Vagina (tissue), 2 donors: ENCODE results near the gene NSUN2. TPM values are rescaled to one million over a fixed set of nuclear protein-coding genes. Genes with fewer than 3 reads are reported as not detected.

Experiments
- DNase-seq, 2 donors: peaks; one replicate each; pipeline ENCODE4 v3.0.0-alpha.2; 2017; ENCODE audit errors: extremely low spot score in 2 of 2
- H3K27ac ChIP-seq: fragments of 200-600 bp; sonication (generic); one replicate; pipeline ENCODE4 v1.5.1; 2019
- H3K27me3 ChIP-seq: fragments of 200-600 bp; sonication (generic); one replicate; pipeline ENCODE4 v1.5.1; 2019
- H3K36me3 ChIP-seq, 2 donors: fragments of 200-600 bp; sonication (generic); one replicate each; pipeline ENCODE4 v1.5.1; 2017 to 2019
- H3K4me1 ChIP-seq: fragments of 200-600 bp; sonication (generic); one replicate; pipeline ENCODE4 v1.5.1; 2019
- H3K4me3 ChIP-seq, 2 donors: fragments of 200-600 bp; sonication (generic); 1 replicate in 1 of 2; 2 replicates in 1 of 2; pipeline ENCODE4 v1.5.1; 2016 to 2019
- H3K9me3 ChIP-seq: fragments of 200-600 bp; sonication (generic); one replicate; pipeline ENCODE4 v1.5.1; 2019
- POLR2A ChIP-seq, 2 donors: fragments of 450-650 bp; IDR thresholded peaks; one replicate each; pipeline ENCODE4 v1.6.1; 2017; ENCODE audit warnings: antibody characterized with exemption in 2 of 2, mild to moderate bottlenecking in 2 of 2, moderate library complexity in 2 of 2
- POLR2AphosphoS5 ChIP-seq, 2 donors: sonication (generic); formaldehyde crosslinking; IDR thresholded peaks; one replicate each; pipeline ENCODE4 v1.9.0; 2017; ENCODE audit warnings: antibody characterized with exemption in 2 of 2, mild to moderate bottlenecking in 2 of 2, low read depth in 1 of 2; ENCODE audit not compliant: insufficient read depth in 1 of 2
- intact Hi-C: fragments of 100-400 bp; cut with DNase I; formaldehyde crosslinking; loops from one replicate; pipeline ENCODE4 v1.15.1; 2023
- total RNA-seq: library from RNA; depleted of rRNA; stranded (reverse); fragments of >200 nt; gene quantifications from one replicate; pipeline ENCODE4 v1.2.3, GENCODE V29; 2016
- TF ChIP-seq, protein P1 (sequence below), 3 experiments: fragments of 450-650 bp in 2 of 3; fragments of 200-600 bp in 1 of 3; sonication (generic) in 1 of 3; IDR thresholded peaks; one replicate each; pipeline ENCODE4 v1.5.1; 2017 to 2019; ENCODE audit warnings: antibody characterized with exemption in 3 of 3, mild to moderate bottlenecking in 2 of 3, moderate library complexity in 2 of 3

NSUN2 gene
- total RNA-seq, 1 donor from 2014 or later, result 43.2 TPM

DNA sequence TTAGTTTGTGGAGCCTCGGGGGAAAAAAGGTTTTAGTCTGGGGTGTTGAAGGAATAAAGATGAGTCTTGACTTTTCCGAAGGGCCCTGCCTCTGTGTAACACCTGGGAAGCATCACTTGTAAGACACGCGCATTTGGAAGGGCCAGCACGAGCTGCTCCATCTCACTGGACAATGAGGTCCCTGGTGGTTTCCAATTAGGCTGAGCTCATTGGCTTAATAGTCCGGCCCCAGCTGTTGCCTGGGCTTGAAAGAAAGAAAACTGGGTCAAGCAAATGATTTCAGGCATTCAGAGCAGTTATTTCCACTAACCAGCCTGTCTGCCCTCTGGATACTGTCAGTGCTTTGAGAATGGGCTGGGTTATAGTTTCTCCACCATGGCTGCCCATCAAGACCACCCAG lies 64.5 kb downstream of the NSUN2 start:
- intact Hi-C loops, result no loop called here
- Histone ChIP-seq H3K27me3 (no peaks in the 10 kb centered on the region), H3K9me3 (no peaks in the 10 kb centered on the region), H3K4me1 (no peaks in the 10 kb centered on the region), H3K27ac (no peak overlapping the region), H3K4me3 (no peak overlapping the region), H3K36me3 (no peaks in the 10 kb centered on the region)
- TF ChIP-seq POLR2AphosphoS5 (IDR thresholded peaks at IDR 0.05; ENCODE audit: insufficient read depth in 1 of 2, low read depth in 1 of 2) (no peak), POLR2A (IDR thresholded peaks at IDR 0.05) (no peak)
- TF ChIP-seq, protein P1, sequence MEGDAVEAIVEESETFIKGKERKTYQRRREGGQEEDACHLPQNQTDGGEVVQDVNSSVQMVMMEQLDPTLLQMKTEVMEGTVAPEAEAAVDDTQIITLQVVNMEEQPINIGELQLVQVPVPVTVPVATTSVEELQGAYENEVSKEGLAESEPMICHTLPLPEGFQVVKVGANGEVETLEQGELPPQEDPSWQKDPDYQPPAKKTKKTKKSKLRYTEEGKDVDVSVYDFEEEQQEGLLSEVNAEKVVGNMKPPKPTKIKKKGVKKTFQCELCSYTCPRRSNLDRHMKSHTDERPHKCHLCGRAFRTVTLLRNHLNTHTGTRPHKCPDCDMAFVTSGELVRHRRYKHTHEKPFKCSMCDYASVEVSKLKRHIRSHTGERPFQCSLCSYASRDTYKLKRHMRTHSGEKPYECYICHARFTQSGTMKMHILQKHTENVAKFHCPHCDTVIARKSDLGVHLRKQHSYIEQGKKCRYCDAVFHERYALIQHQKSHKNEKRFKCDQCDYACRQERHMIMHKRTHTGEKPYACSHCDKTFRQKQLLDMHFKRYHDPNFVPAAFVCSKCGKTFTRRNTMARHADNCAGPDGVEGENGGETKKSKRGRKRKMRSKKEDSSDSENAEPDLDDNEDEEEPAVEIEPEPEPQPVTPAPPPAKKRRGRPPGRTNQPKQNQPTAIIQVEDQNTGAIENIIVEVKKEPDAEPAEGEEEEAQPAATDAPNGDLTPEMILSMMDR (IDR thresholded peaks at IDR 0.05), result no peak
- DNase-seq, result no peak

DNA sequence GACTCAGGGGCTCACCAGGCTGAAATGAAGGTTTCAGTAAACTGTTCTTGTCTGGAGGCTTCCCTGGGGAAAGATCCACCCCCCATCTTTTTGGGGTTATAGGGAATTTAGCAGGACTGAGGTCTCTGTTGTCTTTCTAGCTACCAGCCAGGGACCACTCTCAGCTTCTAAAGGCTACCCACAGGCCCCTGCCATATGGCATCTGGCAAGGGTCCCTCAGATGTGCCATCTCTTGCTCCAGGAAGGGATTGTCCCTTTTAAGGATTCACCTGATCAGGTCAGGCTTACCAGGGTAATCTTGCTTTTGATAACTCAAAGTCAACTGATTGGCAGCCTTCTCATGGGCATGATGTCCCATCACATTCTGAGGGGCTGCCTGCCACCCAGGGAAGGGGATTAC lies 65.0 kb downstream of the NSUN2 start:
- intact Hi-C loops, result no loop called here
- no peak overlapping the region for H3K27ac ChIP-seq
- H3K4me1 ChIP-seq, result no peaks in the 10 kb centered on the region
- no peaks in the 10 kb centered on the region for H3K36me3 ChIP-seq
- no peak overlapping the region for H3K4me3 ChIP-seq
- no peaks in the 10 kb centered on the region for H3K9me3 ChIP-seq
- TF ChIP-seq, protein P1 (IDR thresholded peaks at IDR 0.05), result no peak
- no peak for TF ChIP-seq POLR2A (IDR thresholded peaks at IDR 0.05)
- TF ChIP-seq POLR2AphosphoS5 (IDR thresholded peaks at IDR 0.05; ENCODE audit: insufficient read depth in 1 of 2, low read depth in 1 of 2), result no peak
- no peaks in the 10 kb centered on the region for H3K27me3 ChIP-seq
- DNase-seq, result no peak

DNA sequence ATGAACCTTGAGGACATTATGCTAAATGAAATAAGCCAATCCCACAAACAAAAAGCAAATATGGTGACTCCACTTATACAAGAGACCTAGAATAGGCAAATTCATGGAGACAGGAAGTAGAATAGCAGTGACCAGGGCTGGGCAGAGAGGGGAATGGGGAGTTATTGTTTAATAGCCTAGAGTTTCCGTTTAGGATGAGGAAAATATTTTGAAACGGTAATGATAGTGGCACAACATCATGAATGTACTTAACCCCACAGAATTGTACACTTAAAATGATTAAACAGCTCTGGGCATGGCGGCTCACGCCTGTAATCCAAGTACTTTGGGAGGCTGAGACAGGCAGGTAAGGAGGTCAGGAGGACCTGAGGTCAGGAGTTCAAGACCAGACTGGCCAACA lies 65.8 kb downstream of the NSUN2 start:
- DNase-seq, result no peak
- Histone ChIP-seq H3K27me3 (no peaks in the 10 kb centered on the region), H3K27ac (no peak overlapping the region), H3K9me3 (no peaks in the 10 kb centered on the region), H3K4me1 (no peaks in the 10 kb centered on the region), H3K4me3 (no peak overlapping the region), H3K36me3 (no peaks in the 10 kb centered on the region)
- intact Hi-C loops, result no loop called here
- TF ChIP-seq, protein P1 (IDR thresholded peaks at IDR 0.05), result no peak
- TF ChIP-seq POLR2A (IDR thresholded peaks at IDR 0.05) (no peak), POLR2AphosphoS5 (IDR thresholded peaks at IDR 0.05; ENCODE audit: insufficient read depth in 1 of 2, low read depth in 1 of 2) (no peak)

DNA sequence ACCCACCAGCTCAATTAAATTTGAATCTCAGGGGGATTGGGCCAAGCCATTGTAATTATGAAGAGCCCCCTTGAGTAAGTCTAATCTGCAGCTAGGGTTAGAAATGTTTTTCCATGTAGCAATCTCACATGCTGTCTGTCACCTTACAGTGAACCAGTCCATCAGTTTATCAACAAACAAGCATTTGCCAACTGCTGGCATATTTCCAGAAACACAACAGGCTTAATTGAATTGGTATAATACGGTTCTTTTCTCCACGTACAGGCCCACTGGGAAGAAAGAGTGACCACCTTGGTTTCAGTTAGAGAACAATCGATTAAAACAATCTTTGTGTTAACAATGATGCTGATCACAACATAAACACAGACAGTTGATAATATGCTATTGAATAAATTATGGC lies 67.4 kb downstream of the NSUN2 start:
- no peak overlapping the region for H3K4me3 ChIP-seq
- no peaks in the 10 kb centered on the region for H3K27me3 ChIP-seq
- H3K4me1 ChIP-seq, result no peaks in the 10 kb centered on the region
- DNase-seq, result no peak
- no peak for TF ChIP-seq POLR2AphosphoS5 (IDR thresholded peaks at IDR 0.05; ENCODE audit: insufficient read depth in 1 of 2, low read depth in 1 of 2)
- TF ChIP-seq, protein P1 (IDR thresholded peaks at IDR 0.05), result no peak
- no peak for TF ChIP-seq POLR2A (IDR thresholded peaks at IDR 0.05)
- intact Hi-C loops, result no loop called here
- no peak overlapping the region for H3K27ac ChIP-seq
- H3K36me3 ChIP-seq, result no peaks in the 10 kb centered on the region
- H3K9me3 ChIP-seq, result no peaks in the 10 kb centered on the region

DNA sequence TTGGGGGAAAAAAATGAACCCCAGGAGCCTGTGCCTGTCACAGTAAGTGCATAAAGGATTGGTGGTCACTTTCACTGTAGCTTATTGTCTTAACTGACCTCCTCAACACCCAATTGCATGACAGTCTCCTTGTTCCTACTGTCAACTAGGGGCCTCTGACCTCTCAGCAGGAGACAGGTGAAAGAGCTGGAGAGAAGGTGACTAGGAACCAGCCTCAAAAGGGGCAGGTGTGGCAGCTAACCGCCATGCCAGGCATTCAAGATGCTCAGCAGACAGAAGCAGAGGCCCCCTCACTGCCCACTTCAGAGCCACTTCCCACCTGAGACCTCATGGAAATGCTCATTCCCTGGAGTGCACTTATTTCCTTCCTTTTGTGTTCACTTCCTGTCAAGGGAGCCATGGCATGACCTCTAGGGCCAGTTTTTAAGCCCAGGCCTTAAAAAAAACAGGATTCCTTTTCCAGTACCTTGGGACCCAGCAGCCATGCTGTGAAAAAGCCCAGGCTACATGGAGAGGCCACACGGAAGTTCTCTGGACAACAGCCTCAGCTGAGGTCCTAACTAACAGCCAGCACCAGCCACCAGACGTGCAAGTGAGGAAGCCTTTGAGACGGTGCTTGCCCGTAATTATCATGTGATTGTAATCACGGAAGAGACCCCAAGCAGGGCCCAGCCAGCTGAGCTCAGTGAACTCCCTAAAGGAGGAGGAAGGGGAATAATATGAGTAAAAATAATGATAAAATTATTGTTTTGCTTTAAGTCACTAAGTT lies 74.9 kb downstream of the NSUN2 start:
- TF ChIP-seq POLR2AphosphoS5 (IDR thresholded peaks at IDR 0.05; ENCODE audit: insufficient read depth in 1 of 2, low read depth in 1 of 2) (no peak), POLR2A (IDR thresholded peaks at IDR 0.05) (no peak)
- TF ChIP-seq, protein P1 (IDR thresholded peaks at IDR 0.05), result no peak
- no peak overlapping the region for H3K4me3 ChIP-seq
- no peaks in the 10 kb centered on the region for H3K27me3 ChIP-seq
- DNase-seq, result peak in 1 of 2 donors; percentile 56
- intact Hi-C loops, result no loop called here
- H3K4me1 ChIP-seq, result no peaks in the 10 kb centered on the region
- no peaks in the 10 kb centered on the region for H3K9me3 ChIP-seq
- no peaks in the 10 kb centered on the region for H3K36me3 ChIP-seq
- H3K27ac ChIP-seq, result no peak overlapping the region
